Sigmoid colon (tissue), 4 donors: ENCODE data around the gene NTN1.

ENCODE experiments used
- EP300 ChIP-seq, 4 donors: sonication (generic); formaldehyde crosslinking; IDR thresholded peaks; one replicate each; pipeline ENCODE4 v1.6.1; 2017; ENCODE audit warnings: antibody characterized with exemption in 4 of 4
- POLR2A ChIP-seq, 2 donors: fragments of 450-650 bp; IDR thresholded peaks; one replicate each; pipeline ENCODE4 v1.6.1; 2016; ENCODE audit warnings: antibody characterized with exemption in 2 of 2, mild to moderate bottlenecking in 2 of 2, moderate library complexity in 2 of 2
- POLR2AphosphoS5 ChIP-seq, 4 donors: sonication (generic); formaldehyde crosslinking; IDR thresholded peaks; one replicate each; pipeline ENCODE4 v1.6.1; 2017; ENCODE audit warnings: antibody characterized with exemption in 4 of 4
- TF ChIP-seq, protein P1 (sequence below), 4 experiments: fragments of 450-650 bp in 3 of 4; fragments of 200-600 bp in 1 of 4; IDR thresholded peaks; one replicate each; pipeline ENCODE4 v1.5.1; 2016 to 2019; ENCODE audit warnings: antibody characterized with exemption in 4 of 4, mild to moderate bottlenecking in 3 of 4, moderate library complexity in 2 of 4

GRCh38 chr17:9224485-9224884, 203.2 kb downstream of the NTN1 start:
- TF ChIP-seq, protein P1, sequence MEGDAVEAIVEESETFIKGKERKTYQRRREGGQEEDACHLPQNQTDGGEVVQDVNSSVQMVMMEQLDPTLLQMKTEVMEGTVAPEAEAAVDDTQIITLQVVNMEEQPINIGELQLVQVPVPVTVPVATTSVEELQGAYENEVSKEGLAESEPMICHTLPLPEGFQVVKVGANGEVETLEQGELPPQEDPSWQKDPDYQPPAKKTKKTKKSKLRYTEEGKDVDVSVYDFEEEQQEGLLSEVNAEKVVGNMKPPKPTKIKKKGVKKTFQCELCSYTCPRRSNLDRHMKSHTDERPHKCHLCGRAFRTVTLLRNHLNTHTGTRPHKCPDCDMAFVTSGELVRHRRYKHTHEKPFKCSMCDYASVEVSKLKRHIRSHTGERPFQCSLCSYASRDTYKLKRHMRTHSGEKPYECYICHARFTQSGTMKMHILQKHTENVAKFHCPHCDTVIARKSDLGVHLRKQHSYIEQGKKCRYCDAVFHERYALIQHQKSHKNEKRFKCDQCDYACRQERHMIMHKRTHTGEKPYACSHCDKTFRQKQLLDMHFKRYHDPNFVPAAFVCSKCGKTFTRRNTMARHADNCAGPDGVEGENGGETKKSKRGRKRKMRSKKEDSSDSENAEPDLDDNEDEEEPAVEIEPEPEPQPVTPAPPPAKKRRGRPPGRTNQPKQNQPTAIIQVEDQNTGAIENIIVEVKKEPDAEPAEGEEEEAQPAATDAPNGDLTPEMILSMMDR (IDR thresholded peaks at IDR 0.05): no peak
- TF ChIP-seq EP300 (IDR thresholded peaks at IDR 0.05): no peak
- TF ChIP-seq POLR2A (IDR thresholded peaks at IDR 0.05): no peak
- no peak for TF ChIP-seq POLR2AphosphoS5 (IDR thresholded peaks at IDR 0.05)
